Measurements from ENCODE around the gene PLEKHG1. TPM values are rescaled to one million over a fixed set of nuclear protein-coding genes. Genes with fewer than 3 reads are reported as not detected.

PLEKHG1 gene
- total RNA-seq, 1 experiment from 2014 or later = 2.7 TPM

GRCh38 chr6:150601439-150601838, 1.8 kb downstream of the PLEKHG1 start:
- peak overlapping the region; percentile 89 for H3K4me3 Mint-ChIP-seq

DNA sequence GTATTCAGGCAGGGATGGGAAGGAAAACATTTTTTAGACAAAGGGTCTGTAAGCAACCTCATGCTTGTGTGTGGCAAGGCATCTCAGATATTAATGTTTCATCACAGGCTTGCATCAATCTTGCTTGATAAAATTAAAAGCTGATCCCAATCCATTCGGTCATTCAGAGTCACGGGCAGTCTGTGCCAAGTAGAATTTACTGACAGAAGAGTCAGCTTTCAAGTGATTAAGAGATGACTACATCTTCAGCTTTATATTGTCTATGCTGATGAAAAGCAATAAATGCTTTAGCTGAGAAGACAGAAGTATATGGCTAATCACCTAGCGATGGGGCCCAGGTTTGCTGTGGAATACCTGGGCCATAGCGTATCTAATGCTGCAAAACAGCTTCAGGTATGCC, 3.5 kb downstream of the PLEKHG1 start:
- Mint-ChIP-seq H3K4me1 (peaks cover 19% of the 10 kb centered on the region), H3K9me3 (no peaks in the 10 kb centered on the region), H3K27ac (no peak overlapping the region), H3K4me3 (no peak overlapping the region), H3K36me3 (no peaks in the 10 kb centered on the region), H3K27me3 (ENCODE audit: low read depth) (peaks cover 56% of the 10 kb centered on the region)
- ATAC-seq = no peak
- no peak for DNase-seq (ENCODE audit: low spot score)
- ChIA-PET CTCF (no interaction called here), POLR2A (interaction anchor here (0.6 kb wide), 1 partner anchor 104 kb away, joined by 7 read pairs; no protein-coding TSS in a partner anchor)
- no peak for TF ChIP-seq ESRRA (CRISPR knock-in tag; IDR thresholded peaks at IDR 0.05; ENCODE audit: borderline replicate concordance)
- TF ChIP-seq, protein P1, sequence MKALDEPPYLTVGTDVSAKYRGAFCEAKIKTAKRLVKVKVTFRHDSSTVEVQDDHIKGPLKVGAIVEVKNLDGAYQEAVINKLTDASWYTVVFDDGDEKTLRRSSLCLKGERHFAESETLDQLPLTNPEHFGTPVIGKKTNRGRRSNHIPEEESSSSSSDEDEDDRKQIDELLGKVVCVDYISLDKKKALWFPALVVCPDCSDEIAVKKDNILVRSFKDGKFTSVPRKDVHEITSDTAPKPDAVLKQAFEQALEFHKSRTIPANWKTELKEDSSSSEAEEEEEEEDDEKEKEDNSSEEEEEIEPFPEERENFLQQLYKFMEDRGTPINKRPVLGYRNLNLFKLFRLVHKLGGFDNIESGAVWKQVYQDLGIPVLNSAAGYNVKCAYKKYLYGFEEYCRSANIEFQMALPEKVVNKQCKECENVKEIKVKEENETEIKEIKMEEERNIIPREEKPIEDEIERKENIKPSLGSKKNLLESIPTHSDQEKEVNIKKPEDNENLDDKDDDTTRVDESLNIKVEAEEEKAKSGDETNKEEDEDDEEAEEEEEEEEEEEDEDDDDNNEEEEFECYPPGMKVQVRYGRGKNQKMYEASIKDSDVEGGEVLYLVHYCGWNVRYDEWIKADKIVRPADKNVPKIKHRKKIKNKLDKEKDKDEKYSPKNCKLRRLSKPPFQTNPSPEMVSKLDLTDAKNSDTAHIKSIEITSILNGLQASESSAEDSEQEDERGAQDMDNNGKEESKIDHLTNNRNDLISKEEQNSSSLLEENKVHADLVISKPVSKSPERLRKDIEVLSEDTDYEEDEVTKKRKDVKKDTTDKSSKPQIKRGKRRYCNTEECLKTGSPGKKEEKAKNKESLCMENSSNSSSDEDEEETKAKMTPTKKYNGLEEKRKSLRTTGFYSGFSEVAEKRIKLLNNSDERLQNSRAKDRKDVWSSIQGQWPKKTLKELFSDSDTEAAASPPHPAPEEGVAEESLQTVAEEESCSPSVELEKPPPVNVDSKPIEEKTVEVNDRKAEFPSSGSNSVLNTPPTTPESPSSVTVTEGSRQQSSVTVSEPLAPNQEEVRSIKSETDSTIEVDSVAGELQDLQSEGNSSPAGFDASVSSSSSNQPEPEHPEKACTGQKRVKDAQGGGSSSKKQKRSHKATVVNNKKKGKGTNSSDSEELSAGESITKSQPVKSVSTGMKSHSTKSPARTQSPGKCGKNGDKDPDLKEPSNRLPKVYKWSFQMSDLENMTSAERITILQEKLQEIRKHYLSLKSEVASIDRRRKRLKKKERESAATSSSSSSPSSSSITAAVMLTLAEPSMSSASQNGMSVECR (CRISPR knock-in tag; IDR thresholded peaks at IDR 0.05; ENCODE audit: borderline replicate concordance) = no peak
- TF ChIP-seq ZNF219 (CRISPR knock-in tag; IDR thresholded peaks at IDR 0.05; ENCODE audit: borderline replicate concordance) = no peak
- TF ChIP-seq GABPB1 (CRISPR knock-in tag; IDR thresholded peaks at IDR 0.05) = no peak
- TF ChIP-seq NR2C2 (CRISPR knock-in tag; IDR thresholded peaks at IDR 0.05) = no peak
- no peak for TF ChIP-seq SP1 (CRISPR knock-in tag; conservative IDR thresholded peaks at IDR 0.05)
- no peak for TF ChIP-seq ZNF416 (CRISPR knock-in tag; IDR thresholded peaks at IDR 0.05)

More at GRCh38 chr6:150601439-150601838, 1.8 kb downstream of the PLEKHG1 start:
- ATAC-seq (no peak), DNase-seq (ENCODE audit: low spot score) (no peak)
- TF ChIP-seq, protein P2, sequence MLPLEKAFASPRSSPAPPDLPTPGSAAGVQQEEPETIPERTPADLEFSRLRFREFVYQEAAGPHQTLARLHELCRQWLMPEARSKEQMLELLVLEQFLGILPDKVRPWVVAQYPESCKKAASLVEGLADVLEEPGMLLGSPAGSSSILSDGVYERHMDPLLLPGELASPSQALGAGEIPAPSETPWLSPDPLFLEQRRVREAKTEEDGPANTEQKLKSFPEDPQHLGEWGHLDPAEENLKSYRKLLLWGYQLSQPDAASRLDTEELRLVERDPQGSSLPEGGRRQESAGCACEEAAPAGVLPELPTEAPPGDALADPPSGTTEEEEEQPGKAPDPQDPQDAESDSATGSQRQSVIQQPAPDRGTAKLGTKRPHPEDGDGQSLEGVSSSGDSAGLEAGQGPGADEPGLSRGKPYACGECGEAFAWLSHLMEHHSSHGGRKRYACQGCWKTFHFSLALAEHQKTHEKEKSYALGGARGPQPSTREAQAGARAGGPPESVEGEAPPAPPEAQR (CRISPR knock-in tag; IDR thresholded peaks at IDR 0.05) = no peak
- TF ChIP-seq NR1H2 (CRISPR knock-in tag; IDR thresholded peaks at IDR 0.05) = no peak
- no peak for TF ChIP-seq KAT7 (CRISPR knock-in tag; IDR thresholded peaks at IDR 0.05; ENCODE audit: borderline replicate concordance)
- no peak for TF ChIP-seq NFYB (CRISPR knock-in tag; conservative IDR thresholded peaks at IDR 0.05; ENCODE audit: low read depth)
- TF ChIP-seq ZNF423 (CRISPR knock-in tag; IDR thresholded peaks at IDR 0.05) = no peak
- TF ChIP-seq TCF7 (CRISPR knock-in tag; IDR thresholded peaks at IDR 0.05; ENCODE audit: low read depth) = no peak
- no peak for TF ChIP-seq FOXJ3 (CRISPR knock-in tag; IDR thresholded peaks at IDR 0.05; ENCODE audit: borderline replicate concordance)
- TF ChIP-seq, protein P3, sequence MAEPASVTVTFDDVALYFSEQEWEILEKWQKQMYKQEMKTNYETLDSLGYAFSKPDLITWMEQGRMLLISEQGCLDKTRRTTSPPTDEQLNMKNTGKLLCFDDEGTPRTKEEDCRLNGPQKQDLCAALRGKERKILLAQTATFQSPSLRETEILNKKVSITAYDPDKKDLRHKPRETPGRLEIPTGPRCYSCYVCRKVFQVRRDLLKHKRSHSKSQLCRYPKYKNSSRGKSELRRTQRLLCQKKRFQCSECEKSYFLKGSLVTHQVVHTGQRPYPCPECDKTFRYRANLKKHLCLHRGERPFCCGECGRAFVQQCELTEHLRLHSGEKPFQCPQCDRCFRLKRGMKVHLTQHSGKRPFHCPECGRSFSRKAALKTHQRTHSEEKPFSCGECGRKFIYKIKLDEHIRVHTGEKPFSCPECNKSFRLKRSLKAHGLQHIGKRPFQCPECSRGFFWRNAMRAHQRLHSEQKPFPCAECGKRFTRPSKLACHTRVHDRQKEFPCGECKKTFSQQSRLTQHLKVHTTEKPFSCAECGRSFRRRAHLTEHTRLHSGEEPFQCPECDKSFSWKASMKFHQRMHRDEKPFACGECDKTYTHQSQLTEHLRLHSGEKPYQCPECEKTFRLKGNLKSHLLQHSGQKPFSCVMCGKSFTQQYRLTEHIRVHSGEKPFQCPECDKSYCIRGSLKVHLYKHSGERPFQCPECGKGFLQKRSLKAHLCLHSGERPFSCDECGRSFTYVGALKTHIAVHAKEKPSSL (CRISPR knock-in tag; conservative IDR thresholded peaks at IDR 0.05) = no peak
- no peak for TF ChIP-seq NFATC4 (CRISPR knock-in tag; IDR thresholded peaks at IDR 0.05)
- TF ChIP-seq, protein P4, sequence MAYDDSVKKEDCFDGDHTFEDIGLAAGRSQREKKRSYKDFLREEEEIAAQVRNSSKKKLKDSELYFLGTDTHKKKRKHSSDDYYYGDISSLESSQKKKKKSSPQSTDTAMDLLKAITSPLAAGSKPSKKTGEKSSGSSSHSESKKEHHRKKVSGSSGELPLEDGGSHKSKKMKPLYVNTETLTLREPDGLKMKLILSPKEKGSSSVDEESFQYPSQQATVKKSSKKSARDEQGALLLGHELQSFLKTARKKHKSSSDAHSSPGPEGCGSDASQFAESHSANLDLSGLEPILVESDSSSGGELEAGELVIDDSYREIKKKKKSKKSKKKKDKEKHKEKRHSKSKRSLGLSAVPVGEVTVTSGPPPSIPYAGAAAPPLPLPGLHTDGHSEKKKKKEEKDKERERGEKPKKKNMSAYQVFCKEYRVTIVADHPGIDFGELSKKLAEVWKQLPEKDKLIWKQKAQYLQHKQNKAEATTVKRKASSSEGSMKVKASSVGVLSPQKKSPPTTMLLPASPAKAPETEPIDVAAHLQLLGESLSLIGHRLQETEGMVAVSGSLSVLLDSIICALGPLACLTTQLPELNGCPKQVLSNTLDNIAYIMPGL (CRISPR knock-in tag; IDR thresholded peaks at IDR 0.05) = no peak
- no peak for TF ChIP-seq TEAD4 (CRISPR knock-in tag; IDR thresholded peaks at IDR 0.05)
- TF ChIP-seq CREB1 (CRISPR knock-in tag; IDR thresholded peaks at IDR 0.05) = no peak
- Mint-ChIP-seq H3K4me1 (peaks cover 19% of the 10 kb centered on the region), H3K27me3 (ENCODE audit: low read depth) (peaks cover 64% of the 10 kb centered on the region), H3K36me3 (no peaks in the 10 kb centered on the region), H3K27ac (no peak overlapping the region), H3K9me3 (no peaks in the 10 kb centered on the region)
- ChIA-PET CTCF (interaction anchor here (1.4 to 2.5 kb wide), 3 partner anchors 10 to 184 kb away, joined by 3 to 20 read pairs (median 7); no protein-coding TSS in a partner anchor), POLR2A (interaction anchor here (0.5 kb wide), 1 partner anchor 153 kb away, joined by 6 read pairs; no protein-coding TSS in a partner anchor)

All from WTC11 (cell line).